ENCODE measurements around the gene KLF16. TPM values are rescaled to one million over a fixed set of nuclear protein-coding genes. Genes with fewer than 3 reads are reported as not detected.
A peak's percentile ranks its signal among the peaks of the same experiment; 100 is the strongest.

Gene KLF16
- total and polyA plus RNA-seq, 9 of the 15 experiments (the other 6 are each of a cell fraction or from before 2014, with no cell fraction given), result 0.04 to 60.4 (median 6.8) TPM

DNA sequence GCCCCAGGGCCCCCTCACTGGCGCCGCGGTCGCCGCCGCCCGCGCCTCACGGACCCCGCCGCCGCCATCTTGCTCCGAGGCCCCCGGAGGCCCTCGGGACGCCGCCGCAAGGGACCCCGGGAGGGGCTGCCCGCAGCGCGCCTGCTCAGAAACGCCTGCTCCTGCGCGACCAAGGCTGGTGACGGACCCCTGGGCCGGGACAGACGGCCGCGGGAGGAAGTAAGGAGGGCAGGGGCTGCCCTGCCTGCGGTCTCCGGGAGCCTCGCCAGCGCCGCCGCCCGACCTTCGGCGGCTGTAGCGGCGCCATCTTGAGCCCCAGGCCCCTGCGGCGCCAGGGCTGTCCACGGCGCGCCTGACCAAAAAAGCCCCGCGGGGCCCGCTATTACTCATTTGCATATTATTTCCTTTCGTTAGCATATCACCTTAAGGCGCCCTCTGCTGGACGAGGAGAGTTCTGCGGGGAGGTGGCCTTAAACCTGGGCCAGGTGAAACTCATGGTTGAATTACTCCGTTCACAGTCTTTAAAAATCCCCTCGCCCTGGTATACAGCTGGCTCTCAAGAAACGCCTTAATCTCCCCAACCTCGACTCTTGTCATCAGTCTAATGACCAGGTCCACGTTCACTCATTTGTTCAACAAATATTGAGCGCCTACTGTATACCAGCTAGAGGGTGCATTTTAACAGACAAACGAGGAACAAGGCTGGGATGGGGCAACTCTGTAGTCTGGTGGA lies 14.8 kb downstream of the KLF16 start, which contains the start of gene REXO1 (continued):
- TF ChIP-seq, protein P1, sequence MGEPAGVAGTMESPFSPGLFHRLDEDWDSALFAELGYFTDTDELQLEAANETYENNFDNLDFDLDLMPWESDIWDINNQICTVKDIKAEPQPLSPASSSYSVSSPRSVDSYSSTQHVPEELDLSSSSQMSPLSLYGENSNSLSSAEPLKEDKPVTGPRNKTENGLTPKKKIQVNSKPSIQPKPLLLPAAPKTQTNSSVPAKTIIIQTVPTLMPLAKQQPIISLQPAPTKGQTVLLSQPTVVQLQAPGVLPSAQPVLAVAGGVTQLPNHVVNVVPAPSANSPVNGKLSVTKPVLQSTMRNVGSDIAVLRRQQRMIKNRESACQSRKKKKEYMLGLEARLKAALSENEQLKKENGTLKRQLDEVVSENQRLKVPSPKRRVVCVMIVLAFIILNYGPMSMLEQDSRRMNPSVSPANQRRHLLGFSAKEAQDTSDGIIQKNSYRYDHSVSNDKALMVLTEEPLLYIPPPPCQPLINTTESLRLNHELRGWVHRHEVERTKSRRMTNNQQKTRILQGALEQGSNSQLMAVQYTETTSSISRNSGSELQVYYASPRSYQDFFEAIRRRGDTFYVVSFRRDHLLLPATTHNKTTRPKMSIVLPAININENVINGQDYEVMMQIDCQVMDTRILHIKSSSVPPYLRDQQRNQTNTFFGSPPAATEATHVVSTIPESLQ (CRISPR knock-in tag; IDR thresholded peaks at IDR 0.05), result 0 out of 2 replicates have a peak, but pooled peaks have one; percentile 18

DNA sequence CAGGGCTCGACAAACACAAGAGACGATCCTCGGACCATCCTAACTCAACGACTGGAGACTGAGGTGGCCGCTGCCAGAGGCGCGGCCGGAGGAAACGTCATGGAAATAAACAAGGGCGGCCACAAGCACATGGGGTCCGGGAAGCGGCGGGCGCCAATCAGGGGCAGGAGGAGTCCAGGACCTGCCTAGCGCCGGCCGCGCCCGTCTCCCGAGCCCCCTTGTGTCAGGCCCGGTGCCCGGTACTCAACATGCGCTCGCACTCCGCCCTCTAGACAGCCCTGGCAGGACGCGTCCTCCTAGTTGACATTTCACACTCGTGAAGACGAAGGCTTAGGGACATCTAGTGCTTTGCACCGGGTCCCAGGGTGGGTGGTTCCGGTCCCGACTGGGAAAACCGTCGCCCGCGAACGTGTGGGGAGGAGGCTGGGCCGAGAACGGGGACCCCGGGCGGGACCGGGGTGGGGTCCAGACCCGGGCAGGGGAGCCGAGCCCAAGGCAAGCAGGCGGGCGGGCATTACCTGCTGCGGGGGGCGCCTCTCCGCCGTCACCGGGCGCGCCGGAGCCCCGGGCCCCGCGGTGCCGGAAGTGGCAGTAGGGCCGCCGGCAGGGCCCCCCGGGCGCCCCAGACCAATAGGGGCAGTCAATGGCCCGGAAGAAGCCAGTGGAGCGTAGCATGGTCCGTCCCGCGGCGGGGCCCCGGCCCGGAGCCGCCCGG lies 15.5 kb downstream of the KLF16 start:
- Histone ChIP-seq H3K9me1 (ENCODE audit: control insufficient read depth, insufficient read depth, low read length) (no peaks in the 10 kb centered on the region), H3K4me3 (peak overlapping the region; percentile 100), H3K36me3 (ENCODE audit: control insufficient read depth, insufficient read depth, low read length) (peaks cover 61% of the 10 kb centered on the region), H3K4me1 (replicated peaks in 1 of 2; ENCODE audit: control insufficient read depth in 2 of 2, insufficient read depth in 2 of 2, low read length in 2 of 2) (peaks cover 20 to 83% of the 10 kb centered on the region in 2 experiments), H3K9me3 (replicated peaks; ENCODE audit: control insufficient read depth, insufficient read depth, low read depth, low read length) (no peaks in the 10 kb centered on the region), H3K79me2 (ENCODE audit: control insufficient read depth, insufficient read depth, low read length) (peaks cover 83% of the 10 kb centered on the region), H3K4me2 (ENCODE audit: insufficient read depth, low read length) (peak overlapping the region; percentile 99), H3K9ac (ENCODE audit: insufficient read depth in 1 of 2, low read depth in 2 of 2, low read length in 2 of 2) (peak overlapping the region; percentile 99), H3K27ac (ENCODE audit: extremely low read depth, low read depth, low read length) (peak overlapping the region; percentile 100), H4K20me1 (replicated peaks; ENCODE audit: control insufficient read depth, insufficient read depth, low read length) (peaks cover 41% of the 10 kb centered on the region), H3K27me3 (ENCODE audit: control insufficient read depth in 2 of 2, insufficient read depth in 2 of 2, low read length in 2 of 2) (no peaks in the 10 kb centered on the region), H2AFZ (ENCODE audit: low read depth, low read length) (no peak overlapping the region)
- BruUV-seq (replicated peaks), result no TSS peak
- in situ Hi-C loops (cut with MboI) (no loop called here), intact Hi-C loops (cut with micrococcal nuclease) (no loop called here)
- ChIA-PET POLR2A (interaction anchor here (0.6 to 1.8 kb wide), 2 partner anchors 9 to 826 kb away, joined by 3 to 9 read pairs; no protein-coding TSS in a partner anchor), CTCF (ENCODE audit: low intra/inter-chr PET ratio) (interaction anchor here (0.7 kb wide), 2 partner anchors 12 to 73 kb away, joined by 3 read pairs; no protein-coding TSS in a partner anchor)
- WGBS (ENCODE audit: insufficient coverage, low coverage, missing lambda C conversion rate), result under 1% methylated on average over 47 of the region's 72 CpGs
- FAIRE-seq (no peak), DNase-seq (ENCODE audit: extremely low read depth in 1 of 4, low spot score in 3 of 4) (peak; percentile 56 to 74 (median 60)), ATAC-seq (peak; percentile 58)
- TF ChIP-seq ELF2 (CRISPR knock-in tag; IDR thresholded peaks at IDR 0.05), result 0 out of 2 replicates have a peak, but pooled peaks have one; percentile 42
- TF ChIP-seq MYC (IDR thresholded peaks at IDR 0.05; ENCODE audit: low read depth, low read length), result peak; percentile 23; the same call in 1 of the 2 replicates
- peak; percentile 30; the same call in 1 of the 2 replicates for TF ChIP-seq MYC (CRISPR knock-in tag; IDR thresholded peaks at IDR 0.05; ENCODE audit: borderline replicate concordance, low read depth)
- TF ChIP-seq SOX6 (IDR thresholded peaks at IDR 0.05), result no peak
- TF ChIP-seq, protein P2, sequence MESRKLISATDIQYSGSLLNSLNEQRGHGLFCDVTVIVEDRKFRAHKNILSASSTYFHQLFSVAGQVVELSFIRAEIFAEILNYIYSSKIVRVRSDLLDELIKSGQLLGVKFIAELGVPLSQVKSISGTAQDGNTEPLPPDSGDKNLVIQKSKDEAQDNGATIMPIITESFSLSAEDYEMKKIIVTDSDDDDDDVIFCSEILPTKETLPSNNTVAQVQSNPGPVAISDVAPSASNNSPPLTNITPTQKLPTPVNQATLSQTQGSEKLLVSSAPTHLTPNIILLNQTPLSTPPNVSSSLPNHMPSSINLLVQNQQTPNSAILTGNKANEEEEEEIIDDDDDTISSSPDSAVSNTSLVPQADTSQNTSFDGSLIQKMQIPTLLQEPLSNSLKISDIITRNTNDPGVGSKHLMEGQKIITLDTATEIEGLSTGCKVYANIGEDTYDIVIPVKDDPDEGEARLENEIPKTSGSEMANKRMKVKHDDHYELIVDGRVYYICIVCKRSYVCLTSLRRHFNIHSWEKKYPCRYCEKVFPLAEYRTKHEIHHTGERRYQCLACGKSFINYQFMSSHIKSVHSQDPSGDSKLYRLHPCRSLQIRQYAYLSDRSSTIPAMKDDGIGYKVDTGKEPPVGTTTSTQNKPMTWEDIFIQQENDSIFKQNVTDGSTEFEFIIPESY (CRISPR knock-in tag; IDR thresholded peaks at IDR 0.05), result 0 out of 2 replicates have a peak, but pooled peaks have one; percentile 33
- peak; percentile 87; the same call in 1 of the 2 replicates for TF ChIP-seq PHF8 (IDR thresholded peaks at IDR 0.05; ENCODE audit: borderline replicate concordance, low read length)
- peak; percentile 85 for TF ChIP-seq GATAD2B (IDR thresholded peaks at IDR 0.05; ENCODE audit: borderline replicate concordance)
- TF ChIP-seq TCF3 (CRISPR knock-in tag; IDR thresholded peaks at IDR 0.05), result no peak
- TF ChIP-seq, protein P3, sequence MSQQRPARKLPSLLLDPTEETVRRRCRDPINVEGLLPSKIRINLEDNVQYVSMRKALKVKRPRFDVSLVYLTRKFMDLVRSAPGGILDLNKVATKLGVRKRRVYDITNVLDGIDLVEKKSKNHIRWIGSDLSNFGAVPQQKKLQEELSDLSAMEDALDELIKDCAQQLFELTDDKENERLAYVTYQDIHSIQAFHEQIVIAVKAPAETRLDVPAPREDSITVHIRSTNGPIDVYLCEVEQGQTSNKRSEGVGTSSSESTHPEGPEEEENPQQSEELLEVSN (IDR thresholded peaks at IDR 0.05; ENCODE audit: borderline replicate concordance in 1 of 2, extremely low read depth in 1 of 2, insufficient read depth in 1 of 2, insufficient read length in 1 of 2, low read depth in 1 of 2, low read length in 1 of 2, poor library complexity in 1 of 2, severe bottlenecking in 1 of 2), result peak in 1 of 2 experiments; percentile 20
- no peak for TF ChIP-seq KLF16 (IDR thresholded peaks at IDR 0.05)
